ENCODE measurements around the gene GAK.

Gene GAK

GRCh38 chr4:874971-875817, 56.9 kb downstream of the GAK start:
- DNase-seq (ENCODE audit: extremely low read depth in 1 of 2, low read depth in 1 of 2), result no peak

DNA sequence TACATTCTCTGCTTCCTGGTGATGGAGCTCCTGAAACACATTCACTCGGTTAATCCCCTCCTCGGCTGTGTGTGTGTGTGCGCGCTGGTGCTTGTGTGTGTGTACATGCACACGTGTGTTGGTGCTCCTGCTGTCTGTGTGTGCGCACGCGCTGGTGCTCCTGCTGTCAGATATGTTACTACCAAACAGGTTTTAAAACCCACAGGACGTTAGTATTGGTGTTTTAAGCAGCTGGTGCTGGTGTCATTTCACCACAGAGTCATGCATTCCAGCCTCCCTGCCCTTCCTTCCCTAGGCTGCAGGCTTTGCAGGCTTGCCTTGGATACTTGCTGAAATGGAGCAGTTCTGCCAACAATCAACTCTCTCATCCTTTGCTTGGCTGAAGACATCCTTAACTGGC, 58.1 kb downstream of the GAK start:
- no peak for DNase-seq (ENCODE audit: extremely low read depth in 1 of 2, low read depth in 1 of 2)

DNA sequence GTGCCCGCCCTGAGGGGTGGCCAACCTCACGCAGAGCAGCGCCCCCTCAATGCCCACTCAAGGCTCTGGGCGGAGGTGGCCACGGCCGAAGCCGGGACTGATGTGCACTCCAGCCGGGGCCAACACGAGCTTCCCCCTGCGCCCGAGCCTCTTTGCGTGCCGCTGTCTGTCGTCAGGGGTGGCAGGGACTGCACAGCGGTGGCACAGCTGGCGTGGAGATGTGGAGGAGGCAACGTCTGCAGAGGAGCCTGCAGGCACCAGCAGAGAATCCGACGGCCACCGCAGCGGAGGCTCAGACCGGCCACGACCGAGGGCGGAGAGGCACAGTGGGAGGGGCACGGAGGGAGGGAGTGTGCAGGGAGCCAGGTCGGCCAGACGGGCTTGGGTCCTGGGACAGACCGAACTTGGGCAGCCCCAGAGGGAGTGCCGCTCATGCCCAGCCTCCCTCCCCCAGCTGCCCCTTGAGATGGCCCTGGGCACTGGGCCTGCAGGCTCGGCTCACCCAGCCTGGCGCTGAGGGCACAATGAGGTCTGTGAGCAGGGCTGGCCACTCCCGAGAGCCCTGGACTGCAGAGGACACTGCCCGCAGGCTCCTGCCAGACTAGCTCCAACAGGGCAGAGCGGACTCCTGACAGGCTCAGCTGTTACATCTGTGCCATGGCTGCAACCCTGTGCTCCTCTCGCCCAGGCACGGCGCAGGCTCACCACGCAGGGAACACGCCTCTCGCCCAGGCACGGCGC, 59.7 kb downstream of the GAK start:
- DNase-seq (ENCODE audit: extremely low read depth in 1 of 2, low read depth in 1 of 2), result no peak

GRCh38 chr4:871484-871883, 60.6 kb downstream of the GAK start:
- DNase-seq (ENCODE audit: extremely low read depth in 1 of 2, low read depth in 1 of 2), result no peak

- DNase-seq (ENCODE audit: extremely low read depth in 1 of 2, low read depth in 1 of 2), result no peak
Measured at GRCh38 chr4:870951-871350, 61.2 kb downstream of the GAK start.

GRCh38 chr4:869776-870175, 62.3 kb downstream of the GAK start:
- no peak for DNase-seq (ENCODE audit: extremely low read depth in 1 of 2, low read depth in 1 of 2)

- DNase-seq (ENCODE audit: extremely low read depth in 1 of 2, low read depth in 1 of 2), result no peak
Measured at GRCh38 chr4:868421-868820, 63.7 kb downstream of the GAK start.

DNA sequence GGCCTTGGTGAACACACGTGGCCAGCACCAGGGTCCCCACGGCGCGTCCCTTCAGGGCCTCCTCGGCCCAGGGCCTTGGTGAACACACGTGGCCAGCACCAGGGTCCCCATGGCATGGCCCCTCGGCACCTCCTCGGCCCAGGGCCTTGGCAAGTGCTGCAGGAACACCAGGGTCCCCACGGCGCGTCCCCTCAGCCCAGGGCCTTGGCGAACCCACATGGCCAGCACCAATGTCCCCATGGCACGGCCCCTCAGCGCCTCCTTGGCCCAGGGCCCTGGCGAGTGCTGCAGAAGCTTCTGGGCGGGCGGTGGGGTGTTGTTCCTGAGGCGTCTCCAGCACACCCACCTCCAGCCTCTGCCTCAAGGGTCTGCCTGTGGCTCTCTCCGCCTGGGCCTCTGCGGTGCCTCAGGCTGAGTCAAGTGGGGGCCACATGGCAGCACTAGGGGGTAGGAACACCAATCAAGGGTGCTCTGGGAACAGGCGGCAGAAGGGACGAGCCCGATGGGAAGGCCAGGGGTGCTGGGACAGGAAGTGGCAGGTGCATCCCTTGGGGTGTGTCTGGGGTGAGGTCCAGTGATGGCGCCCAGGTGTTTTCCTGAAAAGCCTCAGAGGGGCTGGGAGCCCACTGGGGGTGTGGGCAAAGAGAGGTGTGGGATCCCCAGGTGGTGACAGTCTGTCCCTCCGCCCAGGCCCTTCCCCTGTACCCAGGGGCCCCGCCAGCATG, 64.4 kb downstream of the GAK start:
- no peak for DNase-seq (ENCODE audit: extremely low read depth in 1 of 2, low read depth in 1 of 2)

- DNase-seq (ENCODE audit: extremely low read depth in 1 of 2, low read depth in 1 of 2), result no peak
Measured at GRCh38 chr4:866761-867390, 65.2 kb downstream of the GAK start.

DNA sequence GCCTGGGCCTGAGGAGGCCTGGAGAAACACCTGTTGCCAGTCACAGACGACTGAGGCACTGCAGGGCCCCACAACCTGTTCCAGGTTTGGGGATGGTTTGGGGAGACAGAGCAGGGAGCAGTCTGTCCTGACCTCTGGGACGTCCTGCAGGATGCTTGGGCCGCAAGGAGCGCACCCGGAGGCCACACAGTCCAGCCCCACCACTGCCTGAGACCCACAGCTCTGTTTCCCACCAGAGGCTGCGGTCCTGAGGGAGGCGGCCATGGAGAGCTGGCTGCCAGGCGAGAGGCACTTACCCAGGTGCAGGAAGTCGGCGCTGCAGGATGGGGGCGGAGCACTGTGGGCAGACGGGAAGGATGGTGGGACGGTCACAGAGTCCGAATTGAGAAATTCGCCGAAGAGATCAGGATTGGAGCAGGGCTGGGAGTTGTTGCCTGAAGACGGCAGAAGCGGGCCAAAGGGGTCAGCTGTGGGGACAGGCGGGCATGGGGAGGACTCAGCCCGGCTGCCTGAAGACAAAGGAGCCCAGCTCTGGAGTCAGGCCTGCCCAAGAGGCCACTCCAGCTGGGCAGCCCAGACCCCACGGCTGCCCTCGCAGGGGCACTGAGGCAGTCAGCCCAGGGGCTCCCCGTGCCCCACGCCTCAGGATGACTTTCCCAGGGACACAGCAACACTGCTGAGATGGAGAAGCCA, 65.9 kb downstream of the GAK start:
- no peak for DNase-seq (ENCODE audit: extremely low read depth in 1 of 2, low read depth in 1 of 2)

DNA sequence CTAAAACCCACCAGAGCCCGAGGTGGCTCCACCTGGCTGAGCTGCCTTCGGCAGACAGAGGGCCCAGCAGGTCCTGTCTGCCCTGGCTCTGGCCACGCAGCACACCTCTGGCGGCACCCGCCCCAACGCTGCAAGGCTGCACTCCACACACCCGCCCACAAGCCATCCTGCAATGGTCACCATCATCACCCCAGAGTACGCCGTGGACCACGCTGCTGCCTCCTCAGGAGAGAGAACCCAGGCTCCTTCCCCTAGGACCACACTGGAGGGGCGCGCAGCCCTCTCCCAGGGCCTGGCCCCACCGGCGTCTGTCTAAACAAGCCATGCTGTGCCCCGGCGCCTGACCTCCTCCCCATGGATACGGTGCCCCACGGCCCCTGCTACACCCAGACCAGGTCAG, 66.5 kb downstream of the GAK start:
- DNase-seq (ENCODE audit: extremely low read depth in 1 of 2, low read depth in 1 of 2), result no peak

DNA sequence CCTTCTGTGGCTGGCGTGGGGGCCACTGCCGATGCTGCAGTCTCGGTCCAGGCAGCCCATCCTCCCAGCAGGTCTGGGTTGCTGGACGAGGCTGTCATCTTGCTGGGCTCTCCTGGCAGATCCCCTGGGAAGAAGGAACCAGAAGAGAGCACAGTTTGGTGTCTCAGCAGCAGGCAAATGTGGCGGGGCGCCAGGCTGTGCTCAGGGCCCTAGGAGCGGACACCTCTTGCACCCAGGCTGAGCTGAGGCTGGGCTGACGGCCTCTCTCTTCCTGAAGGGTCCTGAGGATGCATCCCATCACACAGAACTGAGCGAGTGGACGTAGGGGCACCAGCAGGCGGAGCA, 67.0 kb downstream of the GAK start:
- DNase-seq (ENCODE audit: extremely low read depth in 1 of 2, low read depth in 1 of 2), result no peak

- no peak for DNase-seq (ENCODE audit: extremely low read depth in 1 of 2, low read depth in 1 of 2)
Measured at GRCh38 chr4:864456-865120, 67.5 kb downstream of the GAK start.

DNA sequence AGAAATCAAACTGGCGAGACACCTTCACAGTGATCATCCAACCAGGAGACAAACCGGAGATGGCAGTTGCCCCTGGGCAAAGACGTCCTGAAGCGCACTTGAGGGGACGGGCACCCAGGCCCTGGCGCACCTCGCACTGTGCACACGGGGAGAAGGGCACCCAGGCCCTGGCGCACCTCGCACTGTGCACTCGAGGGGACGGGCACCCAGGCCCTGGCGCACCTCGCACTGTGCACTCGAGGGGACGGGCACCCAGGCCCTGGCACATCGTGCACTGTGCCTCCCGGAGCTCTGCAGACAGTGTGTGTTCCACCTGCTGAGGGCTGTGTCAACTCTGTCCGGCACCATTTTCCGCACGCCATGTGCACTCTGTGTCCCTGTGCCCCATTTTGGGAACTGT, 71.6 kb downstream of the GAK start:
- DNase-seq (ENCODE audit: extremely low read depth in 1 of 2, low read depth in 1 of 2), result no peak

- DNase-seq (ENCODE audit: extremely low read depth in 1 of 2, low read depth in 1 of 2), result no peak
Measured at GRCh38 chr4:859496-859895, 72.6 kb downstream of the GAK start.

DNA sequence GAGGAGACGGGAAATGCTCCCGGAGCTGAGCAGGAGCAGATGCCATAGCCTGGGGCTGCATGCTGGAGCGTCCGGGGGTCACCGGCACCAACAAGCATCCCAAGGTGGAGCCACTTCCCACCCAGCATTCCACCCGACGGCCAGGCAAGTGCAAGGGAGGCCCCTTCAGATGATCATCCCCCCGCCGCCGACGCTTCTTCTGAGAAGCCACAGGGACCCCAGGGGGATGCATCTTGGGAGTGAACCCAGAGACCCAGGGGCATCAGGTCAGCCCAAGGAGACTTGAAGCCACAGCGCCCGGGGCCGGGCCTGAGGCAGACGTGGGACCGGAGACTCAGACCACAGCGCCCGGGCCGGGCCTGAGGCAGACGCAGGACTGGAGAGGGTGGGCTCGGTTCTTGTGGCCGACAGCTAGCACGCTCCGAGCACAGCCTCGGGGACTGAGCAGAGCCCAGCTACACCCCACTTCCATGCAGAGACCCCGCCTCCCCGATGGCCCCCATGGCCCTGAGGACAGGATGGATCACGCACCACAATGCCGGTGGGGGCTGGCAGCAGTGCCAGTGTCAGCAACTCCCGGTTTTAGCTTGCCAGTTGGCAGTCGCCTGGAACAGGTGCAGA, 73.2 kb downstream of the GAK start:
- DNase-seq (ENCODE audit: extremely low read depth in 1 of 2, low read depth in 1 of 2), result no peak

DNA sequence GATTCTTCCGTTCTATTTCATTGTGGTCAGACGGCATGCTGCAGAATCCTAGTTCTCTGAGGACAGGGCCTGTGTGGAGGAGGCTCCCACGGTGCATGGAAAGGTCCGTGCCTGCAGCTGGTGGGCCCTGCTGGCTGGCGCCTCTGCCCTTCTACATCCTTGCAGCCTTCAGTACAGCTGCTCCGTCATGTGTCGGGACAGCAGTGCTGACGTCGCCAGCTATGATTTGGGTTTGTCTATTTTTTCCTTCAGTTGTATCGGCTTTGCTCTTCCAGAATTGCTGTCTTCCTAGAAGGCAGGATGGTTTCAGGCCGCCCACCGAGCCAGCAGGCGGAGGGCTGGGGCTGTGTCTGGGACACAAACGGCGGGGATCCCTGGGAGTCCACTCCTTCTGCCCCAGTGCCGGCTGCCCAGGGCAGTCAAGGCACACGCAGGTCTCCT, 74.1 kb downstream of the GAK start:
- no peak for DNase-seq (ENCODE audit: extremely low read depth in 1 of 2, low read depth in 1 of 2)

- DNase-seq (ENCODE audit: extremely low read depth in 1 of 2, low read depth in 1 of 2), result no peak
Measured at GRCh38 chr4:857461-857860, 74.7 kb downstream of the GAK start.

GRCh38 chr4:856225-856901, 75.8 kb downstream of the GAK start:
- DNase-seq (ENCODE audit: extremely low read depth in 1 of 2, low read depth in 1 of 2), result no peak
